IMR-90 (cell line): ENCODE measurements around the gene MZT2A. TPM values are rescaled to one million over a fixed set of nuclear protein-coding genes. Genes with fewer than 3 reads are reported as not detected.

Experiments
- ATAC-seq: fragments of 200-7000 bp; cut with Tn5 transposase; 2 replicates; pipeline ENCODE4 v1.9.1; 2020; ENCODE audit warnings: low read depth, mild to moderate bottlenecking, moderate library complexity
- BruUV-seq: library from RNA; stranded (reverse); fragments of 400-500 nt; replicated peaks from 2 replicates; lab custom pipeline; 2021; lab: Mats Ljungman, UMichigan
- CTCF ChIA-PET: fragments of 300-600 bp; formaldehyde crosslinking; extraction: SDS; loops from one replicate; lab custom pipeline; 2021; ENCODE audit warnings: antibody characterized with exemption; lab: Yijun Ruan, JAX
- POLR2A ChIA-PET: fragments of 300-600 bp; sonication (Branson Sonifier 250); formaldehyde crosslinking; loops from one replicate; lab custom pipeline; 2022; ENCODE audit warnings: antibody characterized with exemption; ENCODE audit not compliant: unreplicated experiment; lab: Charles Lee
- DNase-seq: peaks from one replicate; pipeline ENCODE4 v3.0.0; 2013
- H2AFZ ChIP-seq: replicated peaks from 2 replicates; pipeline ENCODE3; 2013; ENCODE audit warnings: low read length, mild to moderate bottlenecking; ENCODE audit not compliant: poor library complexity
- H2AK5ac ChIP-seq: 2 replicates; pipeline ENCODE4 v1.6.1; 2013; ENCODE audit warnings: low read depth, low read length, inconsistent platforms
- H2AK9ac ChIP-seq: replicated peaks from 2 replicates; pipeline ENCODE3; 2013; ENCODE audit warnings: mild to moderate bottlenecking, low read depth, low read length, moderate library complexity; ENCODE audit not compliant: poor library complexity
- H2BK120ac ChIP-seq: 2 replicates; pipeline ENCODE4 v1.6.1; 2013; ENCODE audit warnings: low read depth, low read length, inconsistent platforms
- H2BK15ac ChIP-seq: 3 replicates; pipeline ENCODE4 v1.6.1; 2013; ENCODE audit warnings: low read depth, low read length, inconsistent platforms
- H2BK20ac ChIP-seq: 2 replicates; pipeline ENCODE4 v1.6.1; 2013; ENCODE audit warnings: low read depth, mild to moderate bottlenecking, inconsistent platforms, low read length, moderate library complexity
- H2BK5ac ChIP-seq: 2 replicates; pipeline ENCODE4 v1.6.1; 2013; ENCODE audit warnings: mild to moderate bottlenecking, low read depth, low read length, inconsistent platforms; ENCODE audit not compliant: poor library complexity, severe bottlenecking
- H3K14ac ChIP-seq: replicated peaks from 2 replicates; pipeline ENCODE4 v1.6.1; 2013; ENCODE audit warnings: low read depth, low read length, inconsistent platforms
- H3K18ac ChIP-seq: 2 replicates; pipeline ENCODE4 v1.6.1; 2013; ENCODE audit warnings: low read depth, low read length, control low read depth
- H3K23ac ChIP-seq: 2 replicates; pipeline ENCODE4 v1.6.1; 2013; ENCODE audit warnings: low read depth, low read length, inconsistent platforms
- H3K27ac ChIP-seq: 2 replicates; pipeline ENCODE4 v1.5.1; 2013; ENCODE audit warnings: mild to moderate bottlenecking, control low read depth, low read length; ENCODE audit not compliant: insufficient read depth
- H3K27me3 ChIP-seq: 2 replicates; pipeline ENCODE4 v1.6.1; 2013; ENCODE audit warnings: low read length; ENCODE audit not compliant: control insufficient read depth, insufficient read depth
- H3K36me3 ChIP-seq: 2 replicates; pipeline ENCODE4 v1.6.1; 2013; ENCODE audit warnings: low read length, mixed read lengths; ENCODE audit not compliant: control insufficient read depth, insufficient read depth
- H3K4ac ChIP-seq: 2 replicates; pipeline ENCODE4 v1.6.1; 2013; ENCODE audit warnings: low read depth, low read length, inconsistent platforms
- H3K4me1 ChIP-seq: 2 replicates; pipeline ENCODE4 v1.6.1; 2013; ENCODE audit warnings: low read length, mixed read lengths; ENCODE audit not compliant: control insufficient read depth, insufficient read depth
- H3K4me2 ChIP-seq: 2 replicates; pipeline ENCODE4 v1.6.1; 2013; ENCODE audit warnings: low read depth, mild to moderate bottlenecking, control low read depth, low read length, moderate library complexity
- H3K4me3 ChIP-seq: 2 replicates; pipeline ENCODE4 v1.5.1; 2013; ENCODE audit warnings: low read depth, mild to moderate bottlenecking, control low read depth, low read length, moderate library complexity; ENCODE audit not compliant: insufficient read depth
- H3K56ac ChIP-seq: 2 replicates; pipeline ENCODE4 v1.6.1; 2013; ENCODE audit warnings: low read length, inconsistent platforms; ENCODE audit not compliant: insufficient read depth; ENCODE audit errors: extremely low read depth
- H3K79me1 ChIP-seq, 2 experiments: 2 replicates each; pipeline ENCODE4 v1.6.1; 2013; ENCODE audit warnings: low read length in 2 of 2, inconsistent platforms in 1 of 2, low read depth in 1 of 2
- H3K9ac ChIP-seq: 2 replicates; pipeline ENCODE4 v1.6.1; 2013; ENCODE audit warnings: low read depth, low read length, control low read depth
- H3K9me1 ChIP-seq: 2 replicates; pipeline ENCODE4 v1.6.1; 2013; ENCODE audit warnings: low read length, inconsistent platforms; ENCODE audit not compliant: insufficient read depth
- H3K9me3 ChIP-seq: 2 replicates; pipeline ENCODE4 v1.6.1; 2013; ENCODE audit warnings: low read length; ENCODE audit not compliant: control insufficient read depth, insufficient read depth
- H4K20me1 ChIP-seq: 2 replicates; pipeline ENCODE4 v1.6.1; 2013; ENCODE audit warnings: low read length, inconsistent platforms; ENCODE audit not compliant: insufficient read depth
- H4K5ac ChIP-seq: 2 replicates; pipeline ENCODE4 v1.6.1; 2013; ENCODE audit warnings: mild to moderate bottlenecking, low read depth, low read length, control low read depth
- H4K8ac ChIP-seq, 2 experiments: 2 replicates each; pipeline ENCODE4 v1.6.1; 2013; ENCODE audit warnings: low read depth in 2 of 2, low read length in 2 of 2, control low read depth in 1 of 2, inconsistent platforms in 1 of 2
- H4K91ac ChIP-seq: 2 replicates; pipeline ENCODE4 v1.6.1; 2013; ENCODE audit warnings: low read depth, low read length, inconsistent platforms; ENCODE audit not compliant: insufficient read depth
- BHLHE40 ChIP-seq: fragments of 150-350 bp; IDR thresholded peaks from 2 replicates; pipeline ENCODE4 v1.6.1; 2016; ENCODE audit warnings: mild to moderate bottlenecking, low read depth, low read length
- CEBPB ChIP-seq: IDR thresholded peaks from 2 replicates; pipeline ENCODE4 v1.6.1; 2012; ENCODE audit warnings: low read depth, low read length, improper control_type of control experiment
- CHD1 ChIP-seq: IDR thresholded peaks from 2 replicates; pipeline ENCODE4 v1.6.1; 2012; ENCODE audit warnings: low read depth, low read length, improper control_type of control experiment
- CTCF ChIP-seq: conservative IDR thresholded peaks from 2 replicates; pipeline ENCODE4 v1.5.1; 2012; ENCODE audit warnings: mild to moderate bottlenecking, low read depth, low read length, improper control_type of control experiment
- ELK1 ChIP-seq: fragments of 150-350 bp; IDR thresholded peaks from 2 replicates; pipeline ENCODE4 v1.6.1; 2016; ENCODE audit warnings: low read depth, mild to moderate bottlenecking, low read length, moderate library complexity, borderline replicate concordance
- FOS ChIP-seq: fragments of 150-350 bp; IDR thresholded peaks from 2 replicates; pipeline ENCODE4 v1.6.1; 2016; ENCODE audit warnings: low read depth, low read length
- MAFK ChIP-seq: IDR thresholded peaks from 2 replicates; pipeline ENCODE4 v1.6.1; 2012; ENCODE audit warnings: low read depth, low read length, improper control_type of control experiment
- MAZ ChIP-seq: IDR thresholded peaks from 2 replicates; pipeline ENCODE4 v1.6.1; 2012; ENCODE audit warnings: low read depth, mild to moderate bottlenecking, low read length, improper control_type of control experiment, moderate library complexity, borderline replicate concordance
- MXI1 ChIP-seq: IDR thresholded peaks from 2 replicates; pipeline ENCODE4 v1.6.1; 2012; ENCODE audit warnings: low read depth, mild to moderate bottlenecking, low read length, moderate library complexity, borderline replicate concordance
- NFE2L2 ChIP-seq: fragments of 150-350 bp; IDR thresholded peaks from 2 replicates; pipeline ENCODE4 v1.6.1; 2016; ENCODE audit warnings: low read depth, mild to moderate bottlenecking, low read length
- POLR2A ChIP-seq: IDR thresholded peaks from 2 replicates; pipeline ENCODE4 v1.6.1; 2012; ENCODE audit warnings: mild to moderate bottlenecking, low read depth, low read length
- RAD21 ChIP-seq: IDR thresholded peaks from 2 replicates; pipeline ENCODE4 v1.6.1; 2012; ENCODE audit warnings: low read length, improper control_type of control experiment
- RCOR1 ChIP-seq: IDR thresholded peaks from 2 replicates; pipeline ENCODE4 v1.6.1; 2012; ENCODE audit warnings: mild to moderate bottlenecking, low read length, improper control_type of control experiment; ENCODE audit not compliant: insufficient replicate concordance
- RFX5 ChIP-seq: IDR thresholded peaks from 2 replicates; pipeline ENCODE4 v1.8.0; 2012; ENCODE audit warnings: low read depth, mild to moderate bottlenecking, low read length, moderate library complexity
- SMC3 ChIP-seq: fragments of 150-350 bp; IDR thresholded peaks from 2 replicates; pipeline ENCODE4 v1.6.1; 2016; ENCODE audit warnings: low read depth, mild to moderate bottlenecking, antibody characterized with exemption, low read length, moderate library complexity
- USF2 ChIP-seq: fragments of 150-350 bp; IDR thresholded peaks from 2 replicates; pipeline ENCODE4 v1.6.1; 2017; ENCODE audit warnings: mild to moderate bottlenecking, antibody characterized with exemption, low read length, low read depth
- WGBS, 2 experiments: methylation state at CpG; one replicate each; pipeline versions ENCODE4 v1.1.5 to v1.1.7; 2013; ENCODE audit warnings: missing lambda C conversion rate in 2 of 2; ENCODE audit not compliant: insufficient read length in 1 of 2; ENCODE audit errors: extremely low coverage in 2 of 2; 5-methylcytosine and 5-hydroxymethylcytosine counted together
- dilution Hi-C: fragments of 300-500 bp; cut with HindIII; formaldehyde crosslinking; loops from one replicate; pipeline ENCODE4 v1.14.3; 2018; ENCODE audit warnings: low sequenced_read_pairs; ENCODE audit not compliant: unreplicated experiment
- in situ Hi-C: fragments of 300-500 bp; cut with MboI; formaldehyde crosslinking; loops from 3 replicates; pipeline ENCODE4 v1.14.3; 2019; ENCODE audit warnings: low sequenced_read_pairs, inconsistent platforms, mixed read lengths
- intact Hi-C: fragments of 100-400 bp; cut with micrococcal nuclease; formaldehyde crosslinking; loops from 2 replicates; pipeline ENCODE4 v1.10.0; 2022
- polyA plus RNA-seq, 3 experiments: library from polyadenylated mRNA; depleted of rRNA; stranded (reverse); fragments of >200 nt; gene quantifications; 2 replicates each; pipeline ENCODE4 v1.2.3, GENCODE V29; 2012; ENCODE audit warnings: low replicate concordance in 1 of 3
- total RNA-seq: library from RNA; depleted of rRNA; stranded (reverse); fragments of >200 nt; gene quantifications from 2 replicates; pipeline ENCODE4 v1.2.3, GENCODE V29; 2012

The MZT2A gene
- total and polyA plus RNA-seq, 2 of the 4 experiments (the other 2 are of a cell fraction) = 23.1 to 82.3 TPM

- intact Hi-C loops (no loop called here), in situ Hi-C loops (loop anchor here (25.0 kb wide), 2 partner anchors 404 to 1354 kb away; partner anchors contain the start of gene PLEKHB2), dilution Hi-C loops (no loop called here)
- BruUV-seq = no TSS peak
- Histone ChIP-seq H3K23ac (no peak overlapping the region), H3K4me3 (no peak overlapping the region), H2AK5ac (no peak overlapping the region), H3K4ac (no peak overlapping the region), H2BK120ac (no peak overlapping the region), H2BK15ac (no peak overlapping the region), H2BK20ac (no peak overlapping the region), H3K56ac (no peak overlapping the region), H3K14ac (no peak overlapping the region), H3K27ac (no peak overlapping the region), H3K4me1 (no peaks in the 10 kb centered on the region), H3K4me2 (no peak overlapping the region), H2AFZ (no peak overlapping the region), H2BK5ac (no peak overlapping the region), H4K8ac (no peak overlapping the region), H3K18ac (no peak overlapping the region), H3K79me1 (no peaks in the 10 kb centered on the region), H2AK9ac (no peak overlapping the region), H3K27me3 (no peaks in the 10 kb centered on the region), H3K36me3 (peaks cover 30% of the 10 kb centered on the region), H3K9me3 (no peaks in the 10 kb centered on the region), H3K9me1 (no peaks in the 10 kb centered on the region), H4K20me1 (no peaks in the 10 kb centered on the region), H4K91ac (no peak overlapping the region), H4K5ac (no peak overlapping the region), H3K9ac (no peak overlapping the region)
- CTCF ChIA-PET = no interaction called here
- POLR2A ChIA-PET = no interaction called here
- TF ChIP-seq CHD1 (no peak), SMC3 (no peak), RFX5 (no peak), RCOR1 (no peak), POLR2A (no peak), FOS (no peak), MAFK (no peak), RAD21 (no peak), ELK1 (no peak), NFE2L2 (no peak), CEBPB (no peak), MAZ (no peak), MXI1 (no peak), BHLHE40 (no peak), USF2 (no peak), CTCF (no peak)
- WGBS, 2 experiments = 100% methylated on average over 1 of the region's 10 CpGs; no CpG with 5 or more reads in 1 of the 2 experiments
- ATAC-seq (no peak), DNase-seq (no peak)
Measured at GRCh38 chr2:131516011-131516410, 23.8 kb upstream of the MZT2A start.
